Tibial nerve (tissue), 4 donors: ENCODE measurements around the gene SAC3D1.

Experiments used
- CTCF ChIP-seq, 5 experiments: fragments of 200-600 bp in 3 of 5; fragments of 450-650 bp in 2 of 5; sonication (generic) in 3 of 5; IDR thresholded peaks; one replicate each; pipeline ENCODE4 v1.5.1; 2016 to 2019; ENCODE audit warnings: antibody characterized with exemption in 5 of 5, mild to moderate bottlenecking in 3 of 5, moderate library complexity in 2 of 5
- EP300 ChIP-seq, 2 donors: sonication (generic); formaldehyde crosslinking; IDR thresholded peaks; one replicate each; pipeline ENCODE4 v1.6.1; 2017; ENCODE audit warnings: antibody characterized with exemption in 2 of 2, mild to moderate bottlenecking in 1 of 2
- POLR2A ChIP-seq, 2 donors: fragments of 450-650 bp; IDR thresholded peaks; one replicate each; pipeline ENCODE4 v1.6.1; 2017; ENCODE audit warnings: antibody characterized with exemption in 2 of 2, mild to moderate bottlenecking in 2 of 2, moderate library complexity in 2 of 2

- TF ChIP-seq CTCF (IDR thresholded peaks at IDR 0.05): no peak
- no peak for TF ChIP-seq POLR2A (IDR thresholded peaks at IDR 0.05)
- TF ChIP-seq EP300 (IDR thresholded peaks at IDR 0.05): no peak
Measured at GRCh38 chr11:65085446-65085845, 44.4 kb downstream of the SAC3D1 start.
